GM23338 (cell line): ENCODE results near the gene TMPRSS13.
"Not testable (repeated sequence)": the region's sequence is repeated elsewhere in the genome, so short reads cannot be mapped to it uniquely, and the experiment has no call there.

Experiments used
- CREB1 ChIP-seq: fragments of 250-450 bp; sonication (Bioruptor Pico); IDR thresholded peaks from 2 replicates; pipeline ENCODE4 v1.5.0; 2020; ENCODE audit warnings: low read depth, mild to moderate bottlenecking, moderate library complexity
- CTCF ChIP-seq, 2 experiments: fragments of 200-600 bp in 1 of 2; sonication (generic) in 1 of 2; conservative IDR thresholded peaks; 2 replicates each; pipeline versions ENCODE4 v1.5.1 to v1.6.1; 2016 to 2017; ENCODE audit warnings: antibody characterized with exemption in 2 of 2, low read depth in 2 of 2, mild to moderate bottlenecking in 2 of 2, moderate library complexity in 1 of 2
- EZH2 ChIP-seq: fragments of 200-600 bp; sonication (generic); IDR thresholded peaks from one replicate; pipeline ENCODE4 v1.8.0; 2017; ENCODE audit warnings: antibody characterized with exemption, mild to moderate bottlenecking, low read depth; ENCODE audit not compliant: unreplicated experiment
- JUNB ChIP-seq: IDR thresholded peaks from one replicate; pipeline ENCODE4 v1.6.1; 2016; ENCODE audit warnings: antibody characterized with exemption; ENCODE audit not compliant: unreplicated experiment
- NANOG ChIP-seq: IDR thresholded peaks from 2 replicates; pipeline ENCODE4 v1.6.1; 2016; ENCODE audit warnings: antibody characterized with exemption, borderline replicate concordance
- POLR2AphosphoS5 ChIP-seq: IDR thresholded peaks from 2 replicates; pipeline ENCODE4 v1.6.1; 2016; ENCODE audit warnings: antibody characterized with exemption, low read depth
- STAT1 ChIP-seq: IDR thresholded peaks from one replicate; pipeline ENCODE4 v1.6.1; 2016; ENCODE audit warnings: antibody characterized with exemption; ENCODE audit not compliant: unreplicated experiment
- ZNF114 ChIP-seq: fragments of 250-450 bp; sonication (Bioruptor Pico); IDR thresholded peaks from 2 replicates; pipeline ENCODE4 v1.5.0; 2020; ENCODE audit warnings: mild to moderate bottlenecking, moderate library complexity
- ZNF331 ChIP-seq: fragments of 250-450 bp; sonication (Bioruptor Pico); IDR thresholded peaks from 2 replicates; pipeline ENCODE4 v1.5.0; 2020; ENCODE audit warnings: low read depth, mild to moderate bottlenecking, moderate library complexity

GRCh38 chr11:117926166-117926565 lies 3.0 kb downstream of the TMPRSS13 start:
- TF ChIP-seq CTCF (conservative IDR thresholded peaks at IDR 0.05; ENCODE audit: low read depth in 2 of 2); POLR2AphosphoS5; CREB1; EZH2; ZNF114 (CRISPR knock-in tag); JUNB; STAT1; ZNF331 (CRISPR knock-in tag); NANOG: not testable (repeated sequence)
